Measurements from ENCODE around the gene CBX5.

GRCh38 chr12:54228471-54228870 lies 51.5 kb downstream of the CBX5 start:
- TF ChIP-seq CTCF (IDR thresholded peaks at IDR 0.05; ENCODE audit: insufficient read depth, low read depth, low read length) (no peak), EZH2 (IDR thresholded peaks at IDR 0.05; ENCODE audit: insufficient read depth, low read length) (no peak)

Data from astrocyte (in vitro differentiated cells and primary cell).